HCT116 (cell line): ENCODE measurements around the gene TMEM59L. TPM values are rescaled to one million over a fixed set of nuclear protein-coding genes. Genes with fewer than 3 reads are reported as not detected.

Experiments
- ATAC-seq: fragments of 200-7000 bp; cut with Tn5 transposase; 2 replicates; pipeline ENCODE4 v1.9.1; 2020; ENCODE audit warnings: mild to moderate bottlenecking, moderate library complexity
- BruUV-seq: library from RNA; stranded (reverse); fragments of 400-500 nt; replicated peaks from 2 replicates; lab custom pipeline; 2021; lab: Mats Ljungman, UMichigan
- CTCF ChIA-PET: fragments of 300-600 bp; sonication (Branson Sonifier 250); formaldehyde crosslinking; loops from one replicate; lab custom pipeline; 2021; ENCODE audit warnings: antibody characterized with exemption; lab: Charles Lee
- POLR2A ChIA-PET: fragments of 300-600, 350-600 bp; sonication (Branson Sonifier 250); formaldehyde crosslinking; loops from one replicate; lab custom pipeline; 2021; ENCODE audit warnings: antibody characterized with exemption; lab: Charles Lee
- RAD21 ChIA-PET, 2 experiments: fragments of 300-600 bp; sonication (Branson Sonifier 250); formaldehyde crosslinking; loops; one replicate each; lab custom pipeline; 2023; ENCODE audit warnings: low total read pairs in 2 of 2; ENCODE audit not compliant: uncharacterized antibody in 2 of 2, unreplicated experiment in 2 of 2, low non-redundant PET in 1 of 2; lab: Charles Lee
- DNase-seq: peaks from one replicate; pipeline ENCODE4 v3.0.0-alpha.2; 2010; ENCODE audit warnings: low read depth, low spot score
- H2AFZ ChIP-seq: fragments of 200-600 bp; shearing (Covaris generic), sonication (generic); 2 replicates; pipeline ENCODE4 v1.6.1; 2017; ENCODE audit warnings: low read depth, mixed run types, mixed read lengths, antibody characterized with exemption, low read length; ENCODE audit not compliant: poor library complexity, severe bottlenecking
- H3K27ac ChIP-seq: 2 replicates; pipeline ENCODE4 v1.5.1; 2012; ENCODE audit warnings: low read depth, low read length
- H3K27me3 ChIP-seq: fragments of 200-600 bp; sonication (generic); 2 replicates; pipeline ENCODE4 v1.6.1; 2016; ENCODE audit warnings: mixed run types, low read length, mixed read lengths; ENCODE audit not compliant: insufficient read depth
- H3K36me3 ChIP-seq, 2 experiments: fragments of 200-500 bp in 1 of 2; fragments of 200-600 bp in 1 of 2; sonication (Bioruptor generic) in 1 of 2; sonication (generic) in 1 of 2; 2 replicates each; pipeline versions ENCODE4 v1.5.1 to v1.6.1; 2014 to 2016; ENCODE audit warnings: low read length in 2 of 2, inconsistent platforms in 1 of 2, mixed read lengths in 1 of 2, mixed run types in 1 of 2; ENCODE audit not compliant: insufficient read depth in 2 of 2, control insufficient read depth in 1 of 2
- H3K4me1 ChIP-seq, 2 experiments: fragments of 200-600 bp in 1 of 2; sonication (generic) in 1 of 2; 2 replicates each; pipeline versions ENCODE4 v1.5.1 to v1.6.1; 2012 to 2017; ENCODE audit warnings: low read length in 2 of 2, inconsistent platforms in 1 of 2, mild to moderate bottlenecking in 1 of 2, mixed read lengths in 1 of 2, mixed run types in 1 of 2, moderate library complexity in 1 of 2; ENCODE audit not compliant: insufficient read depth in 2 of 2, control insufficient read depth in 1 of 2
- H3K4me2 ChIP-seq: fragments of 200-600 bp; sonication (generic); 2 replicates; pipeline ENCODE4 v1.6.1; 2017; ENCODE audit warnings: mixed run types, low read length, mixed read lengths
- H3K4me3 ChIP-seq, 2 experiments: fragments of 200-600 bp in 1 of 2; sonication (generic) in 1 of 2; replicated peaks in 1 of 2; 2 replicates each; pipeline ENCODE4 v1.5.1; 2011 to 2016; ENCODE audit warnings: low read length in 2 of 2, control low read depth in 1 of 2, low read depth in 1 of 2, mild to moderate bottlenecking in 1 of 2, mixed read lengths in 1 of 2, mixed run types in 1 of 2
- H3K79me2 ChIP-seq: fragments of 200-600 bp; sonication (generic); 2 replicates; pipeline ENCODE4 v1.6.1; 2017; ENCODE audit warnings: mild to moderate bottlenecking, mixed run types, low read length, moderate library complexity, mixed read lengths; ENCODE audit not compliant: insufficient read depth
- H3K9ac ChIP-seq: fragments of 200-600 bp; sonication (generic); 2 replicates; pipeline ENCODE4 v1.6.1; 2016; ENCODE audit warnings: low read length, mixed read lengths
- H3K9me2 ChIP-seq: fragments of 200-600 bp; sonication (generic), shearing (Covaris generic); 2 replicates; pipeline ENCODE4 v1.6.1; 2017; ENCODE audit warnings: mixed run types, mild to moderate bottlenecking, moderate library complexity; ENCODE audit not compliant: insufficient read depth
- H3K9me3 ChIP-seq, 2 experiments: fragments of 200-500 bp in 1 of 2; fragments of 200-600 bp in 1 of 2; sonication (Bioruptor generic) in 1 of 2; sonication (generic) in 1 of 2; 2 replicates each; pipeline ENCODE4 v1.6.1; 2014 to 2017; ENCODE audit warnings: low read length in 2 of 2, mixed read lengths in 2 of 2, inconsistent platforms in 1 of 2, low read depth in 1 of 2, mild to moderate bottlenecking in 1 of 2, mixed run types in 1 of 2, moderate library complexity in 1 of 2; ENCODE audit not compliant: control insufficient read depth in 1 of 2, insufficient read depth in 1 of 2
- H4K20me1 ChIP-seq: fragments of 200-600 bp; sonication (generic), shearing (Covaris generic); 2 replicates; pipeline ENCODE4 v1.6.1; 2017; ENCODE audit warnings: mixed run types, mild to moderate bottlenecking, moderate library complexity; ENCODE audit not compliant: insufficient read depth
- CBX3 ChIP-seq: IDR thresholded peaks from 2 replicates; pipeline ENCODE4 v1.6.1; 2012; ENCODE audit warnings: low read depth
- CEBPB ChIP-seq: IDR thresholded peaks from 2 replicates; pipeline ENCODE4 v1.6.1; 2012; ENCODE audit warnings: low read depth
- EZH2 ChIP-seq: fragments of 200-600 bp; sonication (generic); IDR thresholded peaks from 2 replicates; pipeline ENCODE4 v1.6.1; 2017; ENCODE audit warnings: antibody characterized with exemption, mixed run types
- POLR2A ChIP-seq: IDR thresholded peaks from 2 replicates; pipeline ENCODE4 v1.7.0; 2011; ENCODE audit warnings: borderline replicate concordance; ENCODE audit not compliant: insufficient read depth, insufficient read length; ENCODE audit errors: extremely low read depth
- REST ChIP-seq: IDR thresholded peaks from 2 replicates; pipeline ENCODE4 v1.6.1; 2012; ENCODE audit warnings: low read depth
- SIN3A ChIP-seq: IDR thresholded peaks from 2 replicates; pipeline ENCODE4 v1.6.1; 2012; ENCODE audit warnings: low read depth
- intact Hi-C: fragments of 100-400 bp; cut with micrococcal nuclease; formaldehyde crosslinking; loops from 2 replicates; pipeline ENCODE4 v1.10.0; 2022
- total RNA-seq: library from RNA; stranded (reverse); gene quantifications from one replicate; pipeline ENCODE4 v1.2.1, GENCODE V29; 2021; ENCODE audit not compliant: unreplicated experiment

TMEM59L gene
- total RNA-seq, 1 experiment from 2014 or later = 14.3 TPM

GRCh38 chr19:18648973-18649315 lies 36.3 kb downstream of the TMEM59L start:
- Histone ChIP-seq H3K9me2 (no peaks in the 10 kb centered on the region), H3K9ac (no peak overlapping the region), H3K36me3 (no peaks in the 10 kb centered on the region), H4K20me1 (no peaks in the 10 kb centered on the region), H3K4me2 (no peak overlapping the region), H3K9me3 (no peaks in the 10 kb centered on the region), H3K4me1 (peaks cover 0 to 6% of the 10 kb centered on the region in 2 experiments; a peak in 1 of 4 replicates), H3K27ac (no peak overlapping the region), H2AFZ (no peak overlapping the region), H3K27me3 (no peaks in the 10 kb centered on the region), H3K4me3 (no peak overlapping the region), H3K79me2 (peaks cover 15% of the 10 kb centered on the region; the same call in 1 of the 2 replicates)
- ChIA-PET CTCF (no interaction called here), POLR2A (no interaction called here), RAD21 (no interaction called here)
- ATAC-seq (no peak), DNase-seq (no peak)
- no peak for TF ChIP-seq POLR2A
- intact Hi-C loops = no loop called here
- BruUV-seq = no TSS peak

- Histone ChIP-seq H3K4me2 (no peak overlapping the region), H3K4me3 (no peak overlapping the region), H3K9ac (no peak overlapping the region), H4K20me1 (no peaks in the 10 kb centered on the region), H3K79me2 (peaks cover 11% of the 10 kb centered on the region; the same call in 1 of the 2 replicates), H3K4me1 (peaks cover 0 to under 1% of the 10 kb centered on the region in 2 experiments; a peak in 1 of 4 replicates), H2AFZ (no peak overlapping the region), H3K9me3 (no peaks in the 10 kb centered on the region), H3K27me3 (no peaks in the 10 kb centered on the region), H3K9me2 (no peaks in the 10 kb centered on the region), H3K36me3 (no peaks in the 10 kb centered on the region), H3K27ac (no peak overlapping the region)
- ChIA-PET RAD21 (no interaction called here), POLR2A (no interaction called here), CTCF (no interaction called here)
- intact Hi-C loops = no loop called here
- no TSS peak for BruUV-seq
- no peak for DNase-seq
- TF ChIP-seq CEBPB (no peak), POLR2A (no peak), EZH2 (no peak), REST (no peak), SIN3A (no peak), CBX3 (no peak)
- ATAC-seq = no peak
These were observed 36.8 kb downstream of the TMEM59L start for GRCh38 chr19:18649371-18650020.
